Measurements from ENCODE around the gene PRDM7.

PRDM7 gene

GRCh38 chr16:90034504-90034903, 42.6 kb downstream of the PRDM7 start:
- Histone ChIP-seq H3K27me3 (ENCODE audit: insufficient read depth, low read length) (no peaks in the 10 kb centered on the region), H3K9ac (ENCODE audit: low read length) (no peak overlapping the region), H3K9me3 (ENCODE audit: low read length) (no peaks in the 10 kb centered on the region), H3F3A (ENCODE audit: insufficient read depth, low read length) (no peaks in the 10 kb centered on the region), H3K9me2 (ENCODE audit: low read depth, low read length) (no peaks in the 10 kb centered on the region), H3K4me2 (ENCODE audit: low read length) (no peak overlapping the region), H4K20me1 (ENCODE audit: insufficient read depth, low read length) (no peaks in the 10 kb centered on the region), H2AFZ (ENCODE audit: low read length) (no peak overlapping the region), H3K79me2 (ENCODE audit: insufficient read depth, low read length) (no peaks in the 10 kb centered on the region), H3K4me3 (ENCODE audit: low read depth, low read length, poor library complexity, severe bottlenecking) (no peak overlapping the region), H3K4me1 (ENCODE audit: insufficient read depth, low read length, severe bottlenecking) (no peaks in the 10 kb centered on the region), H3K36me3 (ENCODE audit: insufficient read depth, low read length) (peaks cover 18% of the 10 kb centered on the region), H3K27ac (ENCODE audit: low read depth, low read length, poor library complexity, severe bottlenecking) (no peak overlapping the region)
- TF ChIP-seq CTCF (IDR thresholded peaks at IDR 0.05; ENCODE audit: low read length) (no peak), EZH2 (IDR thresholded peaks at IDR 0.05; ENCODE audit: borderline replicate concordance, low read length) (no peak)

GRCh38 chr16:90033387-90033786, 43.7 kb downstream of the PRDM7 start:
- Histone ChIP-seq H3K4me3 (ENCODE audit: low read depth, low read length, poor library complexity, severe bottlenecking) (no peak overlapping the region), H3K79me2 (ENCODE audit: insufficient read depth, low read length) (no peaks in the 10 kb centered on the region), H3K9me3 (ENCODE audit: low read length) (no peaks in the 10 kb centered on the region), H3K27me3 (ENCODE audit: insufficient read depth, low read length) (no peaks in the 10 kb centered on the region), H4K20me1 (ENCODE audit: insufficient read depth, low read length) (no peaks in the 10 kb centered on the region), H3F3A (ENCODE audit: insufficient read depth, low read length) (no peaks in the 10 kb centered on the region), H2AFZ (ENCODE audit: low read length) (no peak overlapping the region), H3K9ac (ENCODE audit: low read length) (no peak overlapping the region), H3K4me2 (ENCODE audit: low read length) (no peak overlapping the region), H3K4me1 (ENCODE audit: insufficient read depth, low read length, severe bottlenecking) (no peaks in the 10 kb centered on the region), H3K27ac (ENCODE audit: low read depth, low read length, poor library complexity, severe bottlenecking) (no peak overlapping the region), H3K36me3 (ENCODE audit: insufficient read depth, low read length) (peaks cover 18% of the 10 kb centered on the region), H3K9me2 (ENCODE audit: low read depth, low read length) (no peaks in the 10 kb centered on the region)
- TF ChIP-seq EZH2 (IDR thresholded peaks at IDR 0.05; ENCODE audit: borderline replicate concordance, low read length) (no peak), CTCF (IDR thresholded peaks at IDR 0.05; ENCODE audit: low read length) (no peak)

GRCh38 chr16:90032674-90033331, 44.3 kb downstream of the PRDM7 start:
- Histone ChIP-seq H3K27ac (ENCODE audit: low read depth, low read length, poor library complexity, severe bottlenecking) (no peak overlapping the region), H3K27me3 (ENCODE audit: insufficient read depth, low read length) (no peaks in the 10 kb centered on the region), H3K36me3 (ENCODE audit: insufficient read depth, low read length) (peaks cover 18% of the 10 kb centered on the region), H3K9me2 (ENCODE audit: low read depth, low read length) (no peaks in the 10 kb centered on the region), H3K79me2 (ENCODE audit: insufficient read depth, low read length) (no peaks in the 10 kb centered on the region), H3K4me3 (ENCODE audit: low read depth, low read length, poor library complexity, severe bottlenecking) (no peak overlapping the region), H3K4me1 (ENCODE audit: insufficient read depth, low read length, severe bottlenecking) (no peaks in the 10 kb centered on the region), H3K9me3 (ENCODE audit: low read length) (no peaks in the 10 kb centered on the region), H3K9ac (ENCODE audit: low read length) (no peak overlapping the region), H3K4me2 (ENCODE audit: low read length) (no peak overlapping the region), H4K20me1 (ENCODE audit: insufficient read depth, low read length) (no peaks in the 10 kb centered on the region), H3F3A (ENCODE audit: insufficient read depth, low read length) (no peaks in the 10 kb centered on the region), H2AFZ (ENCODE audit: low read length) (no peak overlapping the region)
- TF ChIP-seq EZH2 (IDR thresholded peaks at IDR 0.05; ENCODE audit: borderline replicate concordance, low read length), result no peak
- TF ChIP-seq CTCF (IDR thresholded peaks at IDR 0.05; ENCODE audit: low read length), result no peak
